GM21786 (cell line): ENCODE results near the gene NPPA.
"Not testable (repeated sequence)": the region's sequence is repeated elsewhere in the genome, so short reads cannot be mapped to it uniquely, and the experiment has no call there.

Experiments
- ATAC-seq: cut with Tn5 transposase; IDR thresholded peaks from one replicate; pipeline ENCODE4 v1.9.1; 2021; ENCODE audit not compliant: unreplicated experiment

The NPPA gene

GRCh38 chr1:11817192-11817591 lies 30.4 kb downstream of the NPPA start:
- ATAC-seq = no peak

GRCh38 chr1:11813021-11813420 lies 34.6 kb downstream of the NPPA start:
- no peak for ATAC-seq

- no peak for ATAC-seq
Observed at GRCh38 chr1:11807133-11807532, 40.5 kb downstream of the NPPA start.

GRCh38 chr1:11806307-11806936 lies 41.2 kb downstream of the NPPA start:
- ATAC-seq = peak; percentile 23

GRCh38 chr1:11805422-11806306 lies 41.9 kb downstream of the NPPA start, which contains the start of the genes CLCN6 and MTHFR:
Gene CLCN6, plus strand, starts transcription at chr1:11806191. Its CDS starts 72 bp downstream, at chr1:11806263.
Gene MTHFR, minus strand, starts transcription at chr1:11805964. Its CDS starts 2,848 bp downstream, at chr1:11803116.
- ATAC-seq = peak; percentile 71

GRCh38 chr1:11804666-11805421 lies 42.7 kb downstream of the NPPA start:
- no peak for ATAC-seq

GRCh38 chr1:11803924-11804665 lies 43.5 kb downstream of the NPPA start:
- ATAC-seq = not testable (repeated sequence)

GRCh38 chr1:11802973-11803885 lies 44.4 kb downstream of the NPPA start:
- no peak for ATAC-seq

- ATAC-seq = no peak
Observed at GRCh38 chr1:11802616-11802972, 45.0 kb downstream of the NPPA start.

- ATAC-seq = no peak
Observed at GRCh38 chr1:11800756-11801433, 46.7 kb downstream of the NPPA start.

- ATAC-seq = no peak
Observed at GRCh38 chr1:11800391-11800755, 47.2 kb downstream of the NPPA start.

- ATAC-seq = no peak
Observed at GRCh38 chr1:11799896-11800295, 47.7 kb downstream of the NPPA start.

- ATAC-seq = no peak
Observed at GRCh38 chr1:11799099-11799498, 48.5 kb downstream of the NPPA start.

- no peak for ATAC-seq
Observed at GRCh38 chr1:11797525-11798216, 49.9 kb downstream of the NPPA start.

GRCh38 chr1:11796036-11796828 lies 51.4 kb downstream of the NPPA start:
- no peak for ATAC-seq
